OCI-LY1 (cell line): ENCODE measurements around the gene MB.

Experiments used
- EZH2 ChIP-seq: fragments of 200-600 bp; sonication (generic), shearing (Covaris generic); IDR thresholded peaks from 2 replicates; pipeline ENCODE4 v1.8.0; 2017; ENCODE audit warnings: borderline replicate concordance, mixed run types, mild to moderate bottlenecking, antibody characterized with exemption, low read length, moderate library complexity, mixed read lengths
- TF ChIP-seq, protein P1 (sequence below): fragments of 200-600 bp; sonication (generic), shearing (Covaris generic); IDR thresholded peaks from 2 replicates; pipeline ENCODE4 v1.5.1; 2017; ENCODE audit warnings: mild to moderate bottlenecking, antibody characterized with exemption, low read length, moderate library complexity, mixed read lengths

DNA sequence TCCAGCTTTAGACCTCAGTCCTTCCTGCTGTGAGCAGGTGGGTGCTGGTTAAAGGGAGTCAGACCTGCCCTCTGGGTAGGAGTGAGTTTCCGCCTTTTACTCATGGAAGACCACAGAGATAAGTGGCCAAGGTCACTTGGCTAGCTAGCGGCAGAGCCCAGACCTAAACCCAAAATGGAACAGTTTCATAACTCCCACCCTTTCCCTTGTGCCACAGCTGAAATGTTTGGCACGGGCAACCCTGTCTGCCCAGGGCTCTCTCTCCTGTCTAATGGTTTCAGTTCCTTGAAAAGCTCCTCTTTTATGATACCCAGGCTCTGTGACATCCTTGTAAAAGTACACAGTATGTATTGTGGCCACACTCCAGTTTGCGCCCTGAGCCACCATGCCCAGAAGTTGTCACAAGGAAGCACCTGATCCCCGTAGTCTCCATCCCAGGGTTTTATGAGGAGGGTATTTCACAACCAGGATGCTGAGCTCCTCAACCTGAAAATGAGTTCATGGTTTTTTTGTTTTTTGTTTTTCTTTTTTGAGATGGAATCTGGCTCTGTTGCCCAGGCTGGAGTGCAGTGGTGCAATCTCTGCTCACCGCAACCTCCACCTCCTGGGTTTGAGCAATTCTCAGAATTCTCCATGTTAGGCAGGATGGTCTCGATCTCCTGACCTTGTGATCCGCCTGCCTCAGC, 5.1 kb downstream of the MB start:
- TF ChIP-seq, protein P1, sequence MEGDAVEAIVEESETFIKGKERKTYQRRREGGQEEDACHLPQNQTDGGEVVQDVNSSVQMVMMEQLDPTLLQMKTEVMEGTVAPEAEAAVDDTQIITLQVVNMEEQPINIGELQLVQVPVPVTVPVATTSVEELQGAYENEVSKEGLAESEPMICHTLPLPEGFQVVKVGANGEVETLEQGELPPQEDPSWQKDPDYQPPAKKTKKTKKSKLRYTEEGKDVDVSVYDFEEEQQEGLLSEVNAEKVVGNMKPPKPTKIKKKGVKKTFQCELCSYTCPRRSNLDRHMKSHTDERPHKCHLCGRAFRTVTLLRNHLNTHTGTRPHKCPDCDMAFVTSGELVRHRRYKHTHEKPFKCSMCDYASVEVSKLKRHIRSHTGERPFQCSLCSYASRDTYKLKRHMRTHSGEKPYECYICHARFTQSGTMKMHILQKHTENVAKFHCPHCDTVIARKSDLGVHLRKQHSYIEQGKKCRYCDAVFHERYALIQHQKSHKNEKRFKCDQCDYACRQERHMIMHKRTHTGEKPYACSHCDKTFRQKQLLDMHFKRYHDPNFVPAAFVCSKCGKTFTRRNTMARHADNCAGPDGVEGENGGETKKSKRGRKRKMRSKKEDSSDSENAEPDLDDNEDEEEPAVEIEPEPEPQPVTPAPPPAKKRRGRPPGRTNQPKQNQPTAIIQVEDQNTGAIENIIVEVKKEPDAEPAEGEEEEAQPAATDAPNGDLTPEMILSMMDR, result no peak
- TF ChIP-seq EZH2, result no peak
